Loucy (cell line): ENCODE data around the gene CEP164.

Experiments
- H2AFZ ChIP-seq: fragments of 200-600 bp; sonication (generic); 2 replicates; pipeline ENCODE4 v1.6.0; 2016; ENCODE audit warnings: antibody characterized with exemption, mild to moderate bottlenecking, low read length, moderate library complexity
- H3F3A ChIP-seq: fragments of 200-600 bp; 2 replicates; pipeline ENCODE4 v1.6.0; 2016; ENCODE audit warnings: antibody characterized with exemption, low read depth, mild to moderate bottlenecking
- H3K27me3 ChIP-seq: fragments of 200-600 bp; sonication (generic); 2 replicates; pipeline ENCODE4 v1.6.1; 2014; ENCODE audit warnings: low read length, mild to moderate bottlenecking; ENCODE audit not compliant: insufficient read depth, poor library complexity, severe bottlenecking
- H3K36me3 ChIP-seq: fragments of 200-600 bp; sonication (generic); 2 replicates; pipeline ENCODE4 v1.6.1; 2016; ENCODE audit warnings: low read length; ENCODE audit not compliant: insufficient read depth
- H3K4me1 ChIP-seq: fragments of 200-600 bp; sonication (generic); 2 replicates; pipeline ENCODE4 v1.5.1; 2014; ENCODE audit warnings: low read length, mild to moderate bottlenecking; ENCODE audit not compliant: insufficient read depth, poor library complexity, severe bottlenecking
- H3K4me2 ChIP-seq: fragments of 200-600 bp; sonication (generic); 2 replicates; pipeline ENCODE4 v1.6.0; 2014; ENCODE audit warnings: antibody characterized with exemption, low read length, low read depth, mild to moderate bottlenecking; ENCODE audit not compliant: poor library complexity, severe bottlenecking
- H3K4me3 ChIP-seq: fragments of 200-600 bp; sonication (generic); 2 replicates; pipeline ENCODE4 v1.5.1; 2014; ENCODE audit warnings: low read length, mild to moderate bottlenecking, mixed read lengths; ENCODE audit not compliant: poor library complexity, severe bottlenecking
- H3K79me2 ChIP-seq: fragments of 200-600 bp; sonication (generic); 2 replicates; pipeline ENCODE4 v1.6.1; 2014; ENCODE audit warnings: low read length; ENCODE audit not compliant: insufficient read depth
- H3K9ac ChIP-seq: fragments of 200-600 bp; sonication (generic); 2 replicates; pipeline ENCODE4 v1.6.0; 2014; ENCODE audit warnings: mild to moderate bottlenecking, low read depth, low read length, moderate library complexity; ENCODE audit not compliant: poor library complexity, severe bottlenecking
- H3K9me2 ChIP-seq: fragments of 200-600 bp; sonication (generic); replicated peaks from 2 replicates; pipeline ENCODE4 v1.6.1; 2016; ENCODE audit warnings: low read depth, low read length, mixed read lengths
- H3K9me3 ChIP-seq: fragments of 200-600 bp; sonication (generic); 2 replicates; pipeline ENCODE4 v1.6.1; 2014; ENCODE audit warnings: mild to moderate bottlenecking, antibody characterized with exemption, low read length, low read depth; ENCODE audit not compliant: insufficient read depth
- H4K20me1 ChIP-seq: fragments of 200-600 bp; sonication (generic); 2 replicates; pipeline ENCODE4 v1.6.0; 2014; ENCODE audit warnings: antibody characterized with exemption, low read length, mild to moderate bottlenecking; ENCODE audit not compliant: insufficient read depth, poor library complexity, severe bottlenecking
- CTCF ChIP-seq: fragments of 200-600 bp; sonication (generic); conservative IDR thresholded peaks from 2 replicates; pipeline ENCODE4 v1.5.1; 2014; ENCODE audit warnings: mild to moderate bottlenecking, antibody characterized with exemption, low read length
- EZH2phosphoT487 ChIP-seq: fragments of 200-600 bp; IDR thresholded peaks from 2 replicates; pipeline ENCODE4 v1.6.1; 2018; ENCODE audit warnings: antibody characterized with exemption, mild to moderate bottlenecking, moderate library complexity, borderline replicate concordance

Gene CEP164

DNA sequence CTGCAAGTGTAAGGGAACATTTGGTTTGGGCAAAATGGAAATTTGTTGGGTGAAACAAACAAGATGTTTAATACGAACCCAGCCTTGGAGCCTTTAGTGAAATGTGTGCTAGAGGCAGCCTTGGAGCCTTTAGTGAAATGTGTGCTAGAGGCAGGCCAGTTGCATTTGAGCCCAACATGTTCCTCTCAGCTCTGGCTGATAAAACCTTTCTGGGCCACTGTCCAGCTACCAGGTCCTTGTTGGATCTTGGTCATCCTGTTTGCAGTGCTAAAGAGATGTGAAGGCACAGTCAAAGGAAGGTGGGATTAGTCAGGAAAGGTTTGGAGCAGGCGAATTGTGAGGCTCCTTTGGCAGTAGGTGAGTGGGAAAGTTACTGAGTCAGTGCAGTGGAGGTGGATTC is 48.9 kb downstream of the CEP164 start:
- Histone ChIP-seq H3K4me3 (no peak overlapping the region), H3K9ac (no peak overlapping the region), H4K20me1 (no peaks in the 10 kb centered on the region), H3K9me2 (no peaks in the 10 kb centered on the region), H3K4me2 (no peak overlapping the region), H2AFZ (no peak overlapping the region), H3F3A (no peaks in the 10 kb centered on the region), H3K79me2 (no peaks in the 10 kb centered on the region), H3K9me3 (no peaks in the 10 kb centered on the region), H3K36me3 (no peaks in the 10 kb centered on the region; the same call in 1 of the 2 replicates), H3K27me3 (no peaks in the 10 kb centered on the region), H3K4me1 (no peaks in the 10 kb centered on the region)
- no peak for TF ChIP-seq EZH2phosphoT487
- no peak for TF ChIP-seq CTCF

DNA sequence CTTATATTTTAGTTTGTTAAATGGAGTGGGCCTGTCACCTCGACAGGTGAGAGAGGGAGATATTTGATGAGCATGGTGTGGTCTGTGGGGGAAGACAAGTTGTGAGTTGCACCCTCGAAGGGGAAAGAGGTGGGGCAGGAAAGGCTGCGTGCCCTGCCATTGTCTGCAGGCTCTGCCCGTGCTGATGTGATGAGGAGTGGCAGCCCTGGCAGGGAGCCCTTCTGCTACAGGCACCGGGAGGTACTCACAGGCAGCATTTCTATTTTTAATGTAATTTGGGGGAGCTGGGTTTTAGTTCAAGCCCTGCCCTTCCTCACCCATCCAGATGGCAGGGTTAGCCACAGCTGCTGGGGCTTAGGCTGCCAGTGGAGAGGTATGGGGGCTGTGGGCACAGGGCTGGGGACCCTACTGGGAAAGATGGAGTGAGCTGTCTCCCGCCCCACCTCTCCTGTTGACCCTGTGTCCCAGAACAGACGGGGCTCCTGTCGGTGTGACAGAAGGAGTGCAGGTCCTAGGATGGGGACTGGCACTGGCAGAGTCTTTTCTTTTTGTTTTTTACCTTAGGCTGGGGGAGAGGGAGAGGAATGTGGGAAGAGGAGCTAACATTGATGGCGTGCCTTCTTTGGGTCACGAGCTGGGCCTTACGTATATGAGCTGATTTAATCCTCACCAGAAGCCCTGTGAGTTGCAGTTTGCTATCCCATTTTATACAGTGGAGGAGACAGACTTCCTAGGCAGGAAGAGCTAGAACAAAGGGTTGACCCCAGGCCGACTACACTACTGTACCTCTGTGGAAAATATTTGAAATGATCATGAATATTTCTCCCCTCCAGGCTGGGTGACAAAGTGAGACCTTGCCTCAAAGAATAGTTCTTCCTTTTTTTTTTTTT is 51.6 kb downstream of the CEP164 start:
- H3K4me2 ChIP-seq: no peak overlapping the region
- no peaks in the 10 kb centered on the region; the same call in 1 of the 2 replicates for H3K36me3 ChIP-seq
- H3K9ac ChIP-seq: no peak overlapping the region
- no peak overlapping the region for H3K4me3 ChIP-seq
- H3K4me1 ChIP-seq: no peaks in the 10 kb centered on the region
- TF ChIP-seq CTCF (no peak), EZH2phosphoT487 (no peak)
- H4K20me1 ChIP-seq: no peaks in the 10 kb centered on the region
- H3F3A ChIP-seq: no peaks in the 10 kb centered on the region
- no peaks in the 10 kb centered on the region for H3K9me3 ChIP-seq
- H3K27me3 ChIP-seq: no peaks in the 10 kb centered on the region
- H3K79me2 ChIP-seq: no peaks in the 10 kb centered on the region
- H3K9me2 ChIP-seq: no peaks in the 10 kb centered on the region
- no peak overlapping the region for H2AFZ ChIP-seq

DNA sequence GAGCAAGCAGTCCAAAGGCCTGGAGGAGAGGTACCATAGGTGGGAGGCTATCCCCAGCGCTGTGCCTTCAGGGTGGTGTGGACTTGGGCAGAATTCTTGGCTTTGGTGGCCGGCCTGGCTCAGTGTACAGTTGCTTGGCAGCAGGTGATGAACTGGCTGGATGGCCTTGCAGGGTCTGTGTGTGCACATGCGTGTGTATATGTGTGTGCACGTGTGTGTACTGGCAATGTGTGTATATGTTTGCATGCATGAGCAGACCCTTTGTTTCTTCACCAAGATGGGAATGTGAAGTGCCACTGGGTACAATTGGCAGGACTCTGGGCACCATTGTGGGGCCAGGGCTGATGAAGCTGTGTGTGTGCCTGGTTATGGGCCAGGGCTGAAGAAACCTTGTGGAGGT is 53.0 kb downstream of the CEP164 start:
- Histone ChIP-seq H3K9ac (no peak overlapping the region), H3F3A (no peaks in the 10 kb centered on the region), H3K4me3 (no peak overlapping the region), H3K9me2 (no peaks in the 10 kb centered on the region), H3K79me2 (no peaks in the 10 kb centered on the region), H4K20me1 (no peaks in the 10 kb centered on the region), H3K27me3 (no peaks in the 10 kb centered on the region), H3K4me2 (no peak overlapping the region), H3K4me1 (no peaks in the 10 kb centered on the region), H3K36me3 (no peaks in the 10 kb centered on the region; the same call in 1 of the 2 replicates), H2AFZ (no peak overlapping the region), H3K9me3 (no peaks in the 10 kb centered on the region)
- TF ChIP-seq CTCF (no peak), EZH2phosphoT487 (no peak)
